Fibroblast of pulmonary artery (primary cell): ENCODE data around the gene FBRSL1.

ENCODE experiments used
- DNase-seq: peaks from one replicate; pipeline ENCODE4 v3.0.0-alpha.2; 2010; ENCODE audit warnings: low read depth
- H3K4me3 ChIP-seq: replicated peaks from 2 replicates; pipeline ENCODE4 v1.5.1; 2011; ENCODE audit warnings: low read depth, mild to moderate bottlenecking, control low read depth, low read length, moderate library complexity
- CTCF ChIP-seq: IDR thresholded peaks from 2 replicates; pipeline ENCODE4 v1.5.1; 2011; ENCODE audit warnings: mild to moderate bottlenecking, control low read depth, low read length, inconsistent platforms; ENCODE audit errors: missing control alignments

FBRSL1 gene

GRCh38 chr12:132454933-132455418, 35.0 kb upstream of the FBRSL1 start:
- TF ChIP-seq CTCF: no peak
- no peak overlapping the region for H3K4me3 ChIP-seq
- no peak for DNase-seq

GRCh38 chr12:132455565-132455964, 34.4 kb upstream of the FBRSL1 start:
- no peak for TF ChIP-seq CTCF
- no peak for DNase-seq

GRCh38 chr12:132456186-132456943, 33.6 kb upstream of the FBRSL1 start:
- DNase-seq: no peak
- no peak for TF ChIP-seq CTCF
- no peak overlapping the region for H3K4me3 ChIP-seq

More at GRCh38 chr12:132455565-132455964, 34.4 kb upstream of the FBRSL1 start:
- H3K4me3 ChIP-seq: no peak overlapping the region

GRCh38 chr12:132456944-132457495, 32.9 kb upstream of the FBRSL1 start:
- H3K4me3 ChIP-seq: no peak overlapping the region
- TF ChIP-seq CTCF: no peak
- no peak for DNase-seq

- TF ChIP-seq CTCF: no peak
- H3K4me3 ChIP-seq: no peak overlapping the region
- DNase-seq: no peak
Observed at GRCh38 chr12:132458441-132458840, 31.5 kb upstream of the FBRSL1 start.

- no peak for TF ChIP-seq CTCF
- H3K4me3 ChIP-seq: no peak overlapping the region
- no peak for DNase-seq
Observed at GRCh38 chr12:132458846-132459641, 30.9 kb upstream of the FBRSL1 start.
